Hippocampal formation (tissue), 2 donors: ENCODE results near the gene TUBA1C.
A peak's percentile ranks its signal among the peaks of the same experiment; 100 is the strongest.
"Not testable (repeated sequence)": the region's sequence is repeated elsewhere in the genome, so short reads cannot be mapped to it uniquely, and the experiment has no call there.

ENCODE experiments used
- DNase-seq, 2 donors: peaks; one replicate each; lab custom pipeline; 2025; lab: John Stamatoyannopoulos, UW

Gene TUBA1C

DNA sequence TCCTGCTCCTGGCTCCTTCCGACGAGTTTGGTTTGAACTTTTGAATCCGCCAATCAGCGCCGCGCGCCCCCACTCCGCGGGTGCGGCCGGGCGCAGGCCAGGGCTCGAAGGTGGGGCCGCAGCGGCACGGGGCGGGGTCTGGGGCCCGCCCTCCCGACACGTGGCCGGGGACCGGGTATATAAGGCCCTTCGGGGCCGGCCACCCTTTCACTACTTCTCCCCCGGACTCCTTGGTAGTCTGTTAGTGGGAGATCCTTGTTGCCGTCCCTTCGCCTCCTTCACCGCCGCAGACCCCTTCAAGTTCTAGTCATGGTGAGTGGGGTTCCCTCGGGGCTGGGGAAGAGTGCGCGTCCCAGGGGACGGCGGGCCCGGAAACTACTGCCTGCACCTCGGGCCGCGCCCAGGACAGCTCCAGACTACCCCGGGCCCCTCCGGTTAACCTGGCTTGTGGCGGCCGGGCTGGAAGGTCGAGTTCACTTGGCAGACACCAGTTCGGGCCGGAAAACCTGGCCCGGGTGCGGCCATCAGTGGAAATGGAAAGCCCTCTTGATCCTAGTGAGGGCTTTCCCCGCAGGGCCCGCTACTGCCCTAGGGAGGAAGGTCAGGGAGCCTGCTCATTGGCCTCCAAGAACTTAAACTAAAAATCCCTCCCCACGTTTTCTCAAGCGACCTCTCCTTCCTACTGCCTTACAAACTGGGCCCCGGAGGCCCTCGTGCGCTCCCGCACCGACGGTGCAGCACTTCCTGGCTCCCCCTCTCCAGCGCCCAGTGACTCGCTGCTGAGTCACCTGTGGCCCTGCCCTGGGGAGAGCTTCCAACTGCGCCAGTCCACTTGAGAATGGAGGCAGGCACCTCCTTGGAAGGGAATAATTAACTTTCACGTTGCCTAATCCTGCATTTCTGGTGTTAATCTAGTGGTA is at the start of gene TUBA1C:
Gene TUBA1C (plus strand): TSS at position 210 of the 920 bp plus-strand sequence. CDS start 100 bp downstream, at position 310.
- peak; percentile 18 to 52 for DNase-seq

DNA sequence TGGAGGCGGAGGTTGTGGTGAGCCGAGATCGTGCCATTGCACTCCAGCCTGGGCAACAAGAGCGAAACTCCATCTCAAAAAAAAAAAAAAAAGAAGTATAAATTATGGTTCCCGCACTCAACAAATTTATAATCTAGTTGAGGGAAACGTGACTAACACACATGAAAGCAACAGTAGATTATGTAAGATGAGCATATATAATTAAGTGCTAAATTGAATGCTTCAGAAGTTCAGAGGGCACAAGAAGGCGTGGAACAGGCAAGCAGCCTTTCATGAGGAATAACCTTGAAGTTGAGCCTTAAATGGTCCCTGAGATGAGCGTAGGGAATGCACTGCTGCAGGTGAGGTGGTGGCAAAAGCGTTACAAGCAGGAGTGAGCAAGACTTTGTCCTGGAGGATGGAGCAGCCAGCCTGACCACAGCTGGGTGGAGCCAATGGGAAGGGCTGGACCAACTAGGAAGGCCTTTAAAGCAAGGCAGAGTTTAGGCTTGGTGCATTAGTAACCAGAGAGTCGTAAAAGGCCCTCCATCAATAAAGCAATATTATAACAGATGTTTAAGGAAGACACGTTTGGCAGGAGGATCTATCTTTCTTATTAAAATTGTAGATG is 45.4 kb upstream of the TUBA1C start:
- DNase-seq, result no peak

DNA sequence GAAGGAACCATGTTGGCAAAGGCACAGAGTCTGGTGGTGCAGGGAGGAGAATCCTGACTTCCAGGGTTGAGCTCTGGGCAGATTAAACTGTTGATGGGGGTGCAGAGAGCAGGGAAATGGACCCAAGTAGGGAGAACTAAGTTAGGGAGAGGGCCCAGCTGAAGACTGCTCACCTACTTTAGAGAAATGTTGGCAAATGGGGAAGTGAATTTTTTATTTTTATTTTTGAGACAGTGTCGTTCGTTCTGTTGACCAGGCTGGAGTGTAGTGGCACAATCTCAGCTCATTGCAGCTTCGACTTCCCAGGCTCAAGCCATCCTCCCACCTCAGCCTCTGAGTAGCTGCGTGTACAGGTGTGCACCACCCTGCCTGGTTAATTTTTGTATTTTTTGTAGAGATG is 43.9 kb upstream of the TUBA1C start:
- DNase-seq, result no peak

DNA sequence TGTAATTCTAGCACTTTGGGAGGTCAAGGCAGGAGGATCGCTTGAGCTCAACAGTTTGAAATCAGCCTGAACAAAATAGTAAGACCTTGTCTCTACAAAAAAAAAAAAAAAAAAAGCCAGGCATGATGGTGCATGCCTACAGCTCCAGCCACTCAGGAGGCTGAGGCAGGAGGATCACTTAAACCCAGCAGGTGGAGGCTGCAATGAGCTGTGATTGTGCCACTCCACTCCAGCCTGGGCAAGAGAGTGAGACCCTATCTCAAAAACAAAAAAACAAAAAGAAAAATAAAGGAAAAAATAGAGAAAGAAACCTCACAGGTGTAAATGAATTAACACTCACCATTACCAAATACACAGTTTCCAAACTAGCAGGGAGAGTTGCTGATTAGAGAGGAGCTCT is 41.8 kb upstream of the TUBA1C start:
- DNase-seq, result no peak

GRCh38 chr12:49223590-49224369 is 41.1 kb upstream of the TUBA1C start:
- no peak for DNase-seq

- DNase-seq, result no peak
Observed at GRCh38 chr12:49225576-49226166, 39.2 kb upstream of the TUBA1C start.

GRCh38 chr12:49227713-49228112 is 37.2 kb upstream of the TUBA1C start:
- no peak for DNase-seq

- no peak for DNase-seq
Observed at GRCh38 chr12:49228653-49229052, 36.2 kb upstream of the TUBA1C start.

GRCh38 chr12:49230176-49230804 is 34.6 kb upstream of the TUBA1C start:
- DNase-seq, result no peak

GRCh38 chr12:49230805-49231194 is 34.1 kb upstream of the TUBA1C start:
- DNase-seq, result no peak

- no peak for DNase-seq
Observed at GRCh38 chr12:49231878-49232655, 32.8 kb upstream of the TUBA1C start.

DNA sequence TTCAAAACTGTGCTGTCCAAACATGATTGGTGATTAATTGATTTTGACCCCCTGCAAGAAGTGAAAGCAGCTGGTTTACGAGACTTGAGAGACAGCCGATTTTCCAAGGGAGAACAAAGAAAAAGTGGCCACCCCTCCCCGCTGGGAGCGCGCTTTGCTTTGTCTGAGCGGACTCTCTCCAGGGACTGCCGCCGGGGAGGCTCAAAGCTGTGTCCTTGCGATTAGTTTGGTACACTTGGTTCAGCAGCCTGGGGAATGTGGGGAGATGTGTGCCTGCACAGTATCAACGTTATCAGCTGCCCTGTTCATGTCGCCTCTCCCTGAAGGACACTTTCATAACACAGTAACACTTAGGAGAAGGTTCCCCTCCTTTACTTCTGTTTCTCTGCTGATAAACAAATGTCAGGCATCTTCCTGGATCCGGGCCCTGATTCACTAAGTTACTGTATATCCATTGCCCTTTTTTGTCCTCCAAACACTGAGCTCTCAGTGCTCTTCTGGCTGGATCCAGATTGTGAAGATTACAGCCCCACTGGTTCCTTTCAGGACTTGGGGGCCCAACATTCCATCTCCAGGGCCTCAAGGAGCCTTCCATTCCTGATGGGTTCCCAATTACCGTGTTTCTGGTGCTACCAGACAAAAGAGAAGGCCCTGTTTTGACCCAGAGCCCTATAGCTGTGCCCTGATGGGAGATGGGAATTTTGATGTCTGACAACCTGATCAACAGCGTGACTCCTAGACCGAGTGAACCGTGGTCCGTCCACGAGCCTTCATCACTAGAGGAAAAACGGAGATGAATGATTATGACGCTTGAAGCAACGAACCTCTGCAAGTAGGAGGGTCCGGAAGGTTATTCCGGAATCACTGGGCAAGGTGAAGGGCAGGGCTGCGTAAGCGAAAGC is 31.7 kb upstream of the TUBA1C start:
- peak; percentile 75 for DNase-seq

- DNase-seq, result peak; percentile 64 to 72
Observed at GRCh38 chr12:49233842-49234526, 30.9 kb upstream of the TUBA1C start.

DNA sequence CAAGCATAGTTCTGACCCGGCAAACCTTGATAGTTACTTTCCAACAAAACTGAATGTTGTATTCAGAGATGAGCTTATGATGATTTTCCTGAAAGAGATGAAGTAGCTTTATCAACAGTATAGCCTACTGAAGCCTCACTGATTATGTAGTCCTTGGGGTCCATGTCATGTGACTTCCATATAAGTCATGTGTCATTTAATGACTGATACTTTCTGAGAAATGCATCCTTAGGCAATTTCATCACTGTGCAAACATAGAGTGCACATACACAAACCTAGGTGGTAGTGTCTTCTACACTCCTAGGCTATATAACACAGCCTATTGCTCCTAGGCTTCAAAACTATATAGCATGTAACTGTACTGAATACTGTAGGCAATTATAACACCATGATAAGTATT is 28.5 kb upstream of the TUBA1C start:
- no peak for DNase-seq

GRCh38 chr12:49243631-49244030 is 21.3 kb upstream of the TUBA1C start:
- DNase-seq, result no peak

DNA sequence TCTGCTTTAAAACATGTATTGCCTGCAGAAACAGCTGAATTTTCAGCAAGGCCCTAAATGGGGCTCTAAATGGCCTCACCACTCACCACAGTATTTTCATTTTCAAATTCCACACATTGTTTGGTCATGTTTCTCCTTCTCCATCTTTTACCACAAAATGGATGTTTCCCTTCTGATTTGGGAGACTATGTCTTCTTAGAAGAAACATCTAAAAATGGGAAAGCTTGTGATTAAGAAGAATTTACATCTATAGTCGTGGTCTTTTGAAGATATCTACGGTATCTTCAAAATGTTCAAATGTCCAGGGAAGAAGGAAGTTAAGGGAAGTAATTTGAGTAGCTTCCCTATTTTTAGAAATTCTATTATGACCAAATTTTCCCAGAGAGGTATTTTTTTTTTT is 20.7 kb upstream of the TUBA1C start:
- no peak for DNase-seq

GRCh38 chr12:49251357-49251756 is 13.5 kb upstream of the TUBA1C start:
- no peak for DNase-seq

- DNase-seq, result no peak
Observed at GRCh38 chr12:49253033-49253623, 11.8 kb upstream of the TUBA1C start.

GRCh38 chr12:49255456-49255855 is 9.4 kb upstream of the TUBA1C start:
- DNase-seq, result not testable (repeated sequence)
